SK-N-SH (cell line): Measurements from ENCODE around the gene ADGRG3. TPM values are rescaled to one million over a fixed set of nuclear protein-coding genes. Genes with fewer than 3 reads are reported as not detected.

Source experiments
- CTCF ChIA-PET: fragments of 300-600, 350-600 bp; formaldehyde crosslinking; extraction: SDS; loops from one replicate; lab custom pipeline; 2021; lab: Yijun Ruan, JAX
- POLR2A ChIA-PET: fragments of 350-600 bp; sonication (Branson Sonifier 250); formaldehyde crosslinking; extraction: SDS; loops from one replicate; lab custom pipeline; 2020; ENCODE audit warnings: antibody characterized with exemption, inconsistent platforms; lab: Yijun Ruan, JAX
- DNase-seq: peaks from one replicate; pipeline ENCODE4 v3.0.0; 2012
- H2AFZ ChIP-seq: fragments of 200-600 bp; sonication (generic); 2 replicates; pipeline ENCODE4 v1.8.1; 2016; ENCODE audit warnings: antibody characterized with exemption, mild to moderate bottlenecking, low read depth
- H3F3A ChIP-seq: fragments of 200-600 bp; sonication (generic); replicated peaks from 2 replicates; pipeline ENCODE3; 2016; ENCODE audit warnings: antibody characterized with exemption, mild to moderate bottlenecking; ENCODE audit not compliant: insufficient read depth
- H3K27ac ChIP-seq, 2 experiments: fragments of 200-500 bp in 1 of 2; fragments of 200-600 bp in 1 of 2; sonication (Bioruptor generic) in 1 of 2; sonication (generic), shearing (Covaris generic) in 1 of 2; 2 replicates each; pipeline versions ENCODE4 v1.5.1 to v1.6.1; 2014 to 2016; ENCODE audit warnings: low read depth in 2 of 2, inconsistent platforms in 1 of 2, low read length in 1 of 2, mild to moderate bottlenecking in 1 of 2, mixed read lengths in 1 of 2
- H3K27me3 ChIP-seq: fragments of 200-600 bp; sonication (generic), shearing (Covaris generic); 2 replicates; pipeline ENCODE4 v1.6.1; 2016; ENCODE audit warnings: mixed run types; ENCODE audit not compliant: insufficient read depth
- H3K36me3 ChIP-seq, 2 experiments: fragments of 200-500 bp in 1 of 2; fragments of 200-600 bp in 1 of 2; sonication (Bioruptor generic) in 1 of 2; sonication (generic) in 1 of 2; replicated peaks in 1 of 2; 2 replicates each; pipeline versions ENCODE3 to v1.5.1; 2014 to 2016; ENCODE audit warnings: low read length in 1 of 2, mild to moderate bottlenecking in 1 of 2; ENCODE audit not compliant: insufficient read depth in 2 of 2, control insufficient read depth in 1 of 2
- H3K4me1 ChIP-seq, 2 experiments: fragments of 200-500 bp in 1 of 2; fragments of 200-600 bp in 1 of 2; sonication (Bioruptor generic) in 1 of 2; sonication (generic), shearing (Covaris generic) in 1 of 2; 2 replicates each; pipeline versions ENCODE4 v1.5.1 to v1.6.1; 2014 to 2016; ENCODE audit warnings: low read depth in 1 of 2, low read length in 1 of 2, mixed run types in 1 of 2; ENCODE audit not compliant: insufficient read depth in 2 of 2, control insufficient read depth in 1 of 2
- H3K4me2 ChIP-seq: fragments of 200-600 bp; sonication (generic), shearing (Covaris generic); 2 replicates; pipeline ENCODE4 v1.6.1; 2017; ENCODE audit warnings: mixed run types
- H3K4me3 ChIP-seq, 2 experiments: fragments of 200-500 bp in 1 of 2; fragments of 200-600 bp in 1 of 2; sonication (Bioruptor generic) in 1 of 2; sonication (generic), shearing (Covaris generic) in 1 of 2; 2 replicates each; pipeline versions ENCODE4 v1.5.1 to v1.8.1; 2014 to 2016; ENCODE audit warnings: low read depth in 2 of 2, inconsistent platforms in 1 of 2, low read length in 1 of 2, mild to moderate bottlenecking in 1 of 2, mixed read lengths in 1 of 2, moderate library complexity in 1 of 2
- H3K79me2 ChIP-seq: fragments of 200-600 bp; sonication (generic); 2 replicates; pipeline ENCODE4 v1.8.1; 2017; ENCODE audit warnings: mild to moderate bottlenecking; ENCODE audit not compliant: insufficient read depth
- H3K9ac ChIP-seq: fragments of 200-600 bp; sonication (generic); 2 replicates; pipeline ENCODE4 v1.6.1; 2017; ENCODE audit warnings: mixed run types
- H3K9me2 ChIP-seq: fragments of 200-600 bp; sonication (generic); 2 replicates; pipeline ENCODE4 v1.6.1; 2017; ENCODE audit warnings: mixed run types
- H3K9me3 ChIP-seq: fragments of 200-600 bp; sonication (generic); 2 replicates; pipeline ENCODE4 v1.6.1; 2017; ENCODE audit warnings: mixed run types, mild to moderate bottlenecking, moderate library complexity
- H4K20me1 ChIP-seq: fragments of 200-600 bp; sonication (generic); 2 replicates; pipeline ENCODE4 v1.6.1; 2017; ENCODE audit warnings: mild to moderate bottlenecking, mixed run types; ENCODE audit not compliant: insufficient read depth
- FOSL2 ChIP-seq: IDR thresholded peaks from 2 replicates; pipeline ENCODE4 v1.4.0; 2012; ENCODE audit warnings: low read depth, mild to moderate bottlenecking, moderate library complexity, borderline replicate concordance
- FOXM1 ChIP-seq: IDR thresholded peaks from 2 replicates; pipeline ENCODE4 v1.4.0; 2012; ENCODE audit warnings: low read depth, mild to moderate bottlenecking
- GABPA ChIP-seq: IDR thresholded peaks from 2 replicates; pipeline ENCODE4 v1.4.0; 2012; ENCODE audit warnings: low read depth, mild to moderate bottlenecking
- MAX ChIP-seq: IDR thresholded peaks from 2 replicates; pipeline ENCODE4 v1.4.0; 2012; ENCODE audit warnings: low read depth
- RCOR1 ChIP-seq: fragments of 150-350 bp; IDR thresholded peaks from 2 replicates; pipeline ENCODE4 v1.6.1; 2017; ENCODE audit warnings: antibody characterized with exemption, low read length
- RXRA ChIP-seq: IDR thresholded peaks from 2 replicates; pipeline ENCODE4 v1.4.0; 2012; ENCODE audit warnings: low read depth, mild to moderate bottlenecking, borderline replicate concordance
- SIN3A ChIP-seq: IDR thresholded peaks from 2 replicates; pipeline ENCODE4 v1.6.1; 2012; ENCODE audit warnings: low read depth, mild to moderate bottlenecking, low read length, moderate library complexity, borderline replicate concordance
- TCF12 ChIP-seq: IDR thresholded peaks from 2 replicates; pipeline ENCODE4 v1.4.0; 2012
- TEAD4 ChIP-seq: IDR thresholded peaks from 2 replicates; pipeline ENCODE4 v1.4.0; 2012; ENCODE audit warnings: mild to moderate bottlenecking, borderline replicate concordance; ENCODE audit not compliant: insufficient read depth
- USF2 ChIP-seq: fragments of 150-350 bp; IDR thresholded peaks from 2 replicates; pipeline ENCODE4 v1.6.1; 2017; ENCODE audit warnings: antibody characterized with exemption, low read length, low read depth, borderline replicate concordance
- YY1 ChIP-seq: IDR thresholded peaks from 2 replicates; pipeline ENCODE4 v1.4.0; 2012; ENCODE audit warnings: low read depth, mild to moderate bottlenecking
- ZBTB33 ChIP-seq: IDR thresholded peaks from 2 replicates; pipeline ENCODE4 v1.4.0; 2012; ENCODE audit warnings: low read depth, borderline replicate concordance
- WGBS: methylation state at CpG from one replicate; pipeline ENCODE4 v1.1.6; 2017; ENCODE audit warnings: low lambda C conversion rate; 5-methylcytosine and 5-hydroxymethylcytosine counted together
- polyA plus RNA-seq, 3 experiments: library from polyadenylated mRNA; depleted of rRNA; stranded (reverse); fragments of >200 nt; gene quantifications; 2 replicates each; pipeline ENCODE4 v1.2.3, GENCODE V29; 2012
- TF ChIP-seq, protein P1 (sequence below): fragments of 200-600 bp; sonication (generic); IDR thresholded peaks from 2 replicates; pipeline ENCODE4 v1.6.1; 2017; ENCODE audit warnings: antibody characterized with exemption, mild to moderate bottlenecking, moderate library complexity
- TF ChIP-seq, protein P2 (sequence below): fragments of 150-350 bp; IDR thresholded peaks from 2 replicates; pipeline ENCODE4 v1.6.1; 2016; ENCODE audit warnings: mild to moderate bottlenecking, low read depth, low read length
- TF ChIP-seq, protein P3 (sequence below): IDR thresholded peaks from 2 replicates; pipeline ENCODE4; 2012

ADGRG3 gene
- polyA plus RNA-seq, 1 of the 3 experiments (the other 2 are of a cell fraction), result not detected

- Histone ChIP-seq H3K79me2 (no peaks in the 10 kb centered on the region), H3K9ac (no peak overlapping the region), H3K4me2 (no peak overlapping the region), H2AFZ (no peak overlapping the region), H4K20me1 (no peaks in the 10 kb centered on the region), H3K9me2 (no peaks in the 10 kb centered on the region), H3K9me3 (no peaks in the 10 kb centered on the region), H3K4me3 (no peak overlapping the region), H3K36me3 (no peaks in the 10 kb centered on the region), H3F3A (no peaks in the 10 kb centered on the region), H3K27ac (no peak overlapping the region), H3K4me1 (no peaks in the 10 kb centered on the region; a peak in 1 of 4 replicates), H3K27me3 (0 out of 2 replicates have a peak, but pooled peaks cover 5% of the 10 kb centered on the region)
- WGBS, result 66% methylated on average over 11 of the region's 11 CpGs
- POLR2A ChIA-PET, result no interaction called here
- TF ChIP-seq FOSL2 (no peak), FOXM1 (no peak), RCOR1 (no peak), RXRA (no peak), TEAD4 (no peak), USF2 (no peak), YY1 (no peak), ZBTB33 (no peak), TCF12 (no peak), GABPA (no peak)
- TF ChIP-seq, protein P1, sequence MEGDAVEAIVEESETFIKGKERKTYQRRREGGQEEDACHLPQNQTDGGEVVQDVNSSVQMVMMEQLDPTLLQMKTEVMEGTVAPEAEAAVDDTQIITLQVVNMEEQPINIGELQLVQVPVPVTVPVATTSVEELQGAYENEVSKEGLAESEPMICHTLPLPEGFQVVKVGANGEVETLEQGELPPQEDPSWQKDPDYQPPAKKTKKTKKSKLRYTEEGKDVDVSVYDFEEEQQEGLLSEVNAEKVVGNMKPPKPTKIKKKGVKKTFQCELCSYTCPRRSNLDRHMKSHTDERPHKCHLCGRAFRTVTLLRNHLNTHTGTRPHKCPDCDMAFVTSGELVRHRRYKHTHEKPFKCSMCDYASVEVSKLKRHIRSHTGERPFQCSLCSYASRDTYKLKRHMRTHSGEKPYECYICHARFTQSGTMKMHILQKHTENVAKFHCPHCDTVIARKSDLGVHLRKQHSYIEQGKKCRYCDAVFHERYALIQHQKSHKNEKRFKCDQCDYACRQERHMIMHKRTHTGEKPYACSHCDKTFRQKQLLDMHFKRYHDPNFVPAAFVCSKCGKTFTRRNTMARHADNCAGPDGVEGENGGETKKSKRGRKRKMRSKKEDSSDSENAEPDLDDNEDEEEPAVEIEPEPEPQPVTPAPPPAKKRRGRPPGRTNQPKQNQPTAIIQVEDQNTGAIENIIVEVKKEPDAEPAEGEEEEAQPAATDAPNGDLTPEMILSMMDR, result no peak
- TF ChIP-seq, protein P2, sequence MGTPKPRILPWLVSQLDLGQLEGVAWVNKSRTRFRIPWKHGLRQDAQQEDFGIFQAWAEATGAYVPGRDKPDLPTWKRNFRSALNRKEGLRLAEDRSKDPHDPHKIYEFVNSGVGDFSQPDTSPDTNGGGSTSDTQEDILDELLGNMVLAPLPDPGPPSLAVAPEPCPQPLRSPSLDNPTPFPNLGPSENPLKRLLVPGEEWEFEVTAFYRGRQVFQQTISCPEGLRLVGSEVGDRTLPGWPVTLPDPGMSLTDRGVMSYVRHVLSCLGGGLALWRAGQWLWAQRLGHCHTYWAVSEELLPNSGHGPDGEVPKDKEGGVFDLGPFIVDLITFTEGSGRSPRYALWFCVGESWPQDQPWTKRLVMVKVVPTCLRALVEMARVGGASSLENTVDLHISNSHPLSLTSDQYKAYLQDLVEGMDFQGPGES, result no peak
- no peak for DNase-seq
- CTCF ChIA-PET, result no interaction called here
Measured at GRCh38 chr16:57707331-57707730, 39.2 kb downstream of the ADGRG3 start.

DNA sequence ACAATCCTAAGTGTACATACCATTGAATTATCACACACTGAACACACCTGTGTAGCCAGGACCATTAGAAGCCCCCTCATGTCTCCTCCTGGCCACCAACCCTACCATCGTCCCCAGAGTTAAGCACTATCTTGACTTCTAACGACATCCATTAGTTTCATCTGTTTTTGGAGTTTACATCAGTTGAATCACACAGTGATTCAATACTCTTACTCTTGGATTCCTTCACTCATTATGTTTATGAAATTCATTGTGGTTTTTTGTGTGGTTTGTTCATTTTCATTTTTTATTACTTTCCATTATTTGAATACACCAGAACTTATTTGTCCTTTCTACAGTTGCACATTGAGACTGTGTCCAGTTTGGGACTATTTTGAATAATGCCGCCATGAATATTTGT lies 40.1 kb downstream of the ADGRG3 start:
- no peak overlapping the region for H3K4me3 ChIP-seq
- WGBS, result 84% methylated on average over 3 of the region's 3 CpGs
- no peak overlapping the region for H3K4me2 ChIP-seq
- no peak overlapping the region for H3K27ac ChIP-seq
- no peaks in the 10 kb centered on the region for H4K20me1 ChIP-seq
- H3K79me2 ChIP-seq, result no peaks in the 10 kb centered on the region
- H3K9ac ChIP-seq, result no peak overlapping the region
- ChIA-PET CTCF (no interaction called here), POLR2A (no interaction called here)
- no peaks in the 10 kb centered on the region for H3K9me3 ChIP-seq
- H3F3A ChIP-seq, result no peaks in the 10 kb centered on the region
- H3K36me3 ChIP-seq, result no peaks in the 10 kb centered on the region
- H3K27me3 ChIP-seq, result 0 out of 2 replicates have a peak, but pooled peaks cover 5% of the 10 kb centered on the region
- no peaks in the 10 kb centered on the region for H3K9me2 ChIP-seq
- DNase-seq, result no peak
- H3K4me1 ChIP-seq, result no peaks in the 10 kb centered on the region; a peak in 1 of 4 replicates
- H2AFZ ChIP-seq, result no peak overlapping the region
- no peak for TF ChIP-seq SIN3A
- TF ChIP-seq FOXM1, result no peak
- TF ChIP-seq, protein P2, result no peak
- TF ChIP-seq, protein P3, sequence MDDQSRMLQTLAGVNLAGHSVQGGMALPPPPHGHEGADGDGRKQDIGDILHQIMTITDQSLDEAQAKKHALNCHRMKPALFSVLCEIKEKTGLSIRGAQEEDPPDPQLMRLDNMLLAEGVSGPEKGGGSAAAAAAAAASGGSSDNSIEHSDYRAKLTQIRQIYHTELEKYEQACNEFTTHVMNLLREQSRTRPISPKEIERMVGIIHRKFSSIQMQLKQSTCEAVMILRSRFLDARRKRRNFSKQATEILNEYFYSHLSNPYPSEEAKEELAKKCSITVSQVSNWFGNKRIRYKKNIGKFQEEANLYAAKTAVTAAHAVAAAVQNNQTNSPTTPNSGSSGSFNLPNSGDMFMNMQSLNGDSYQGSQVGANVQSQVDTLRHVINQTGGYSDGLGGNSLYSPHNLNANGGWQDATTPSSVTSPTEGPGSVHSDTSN, result no peak
- TF ChIP-seq, protein P1, result no peak
- TF ChIP-seq YY1, result no peak
- TF ChIP-seq MAX, result no peak
- no peak for TF ChIP-seq RXRA
